CD4-positive, alpha-beta T cell treated with Interleukin-6 at 100 ng/mL for 8 hours (primary cell): ENCODE measurements around the gene LYZL6.
A peak's percentile ranks its signal among the peaks of the same experiment; 100 is the strongest.
"Not testable (repeated sequence)": the region's sequence is repeated elsewhere in the genome, so short reads cannot be mapped to it uniquely, and the experiment has no call there.

Experiments
- DNase-seq: peaks from one replicate; pipeline ENCODE4 v3.0.0-alpha.2; 2020; ENCODE audit warnings: mixed read lengths, low spot score

LYZL6 gene

GRCh38 chr17:35947156-35947585 lies 3.7 kb upstream of the LYZL6 start:
- peak; percentile 33 for DNase-seq

DNA sequence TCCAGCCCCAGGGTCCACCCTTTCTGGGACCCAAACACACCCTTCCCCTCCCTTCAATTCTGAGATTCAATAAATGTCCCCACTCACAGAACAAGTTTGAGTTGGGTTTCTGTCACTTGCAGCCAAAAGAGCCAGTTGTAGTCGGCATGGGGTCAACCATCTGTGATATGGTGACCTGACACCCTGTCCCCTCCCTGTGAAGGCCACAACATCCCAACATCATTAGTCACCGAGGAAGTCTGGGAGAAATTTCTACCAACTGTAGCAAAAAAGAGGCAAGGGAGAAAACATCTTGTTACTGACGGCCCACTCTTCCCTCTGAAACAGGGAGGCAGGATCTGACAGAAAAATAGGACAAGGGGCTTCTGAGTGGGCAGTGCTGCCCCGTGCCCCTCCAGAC lies 638 bp upstream of the LYZL6 start:
- DNase-seq = no peak

GRCh38 chr17:35942588-35943186 lies 826 bp downstream of the LYZL6 start:
- DNase-seq = no peak

- not testable (repeated sequence) for DNase-seq
Measured at GRCh38 chr17:35938492-35938891, 5.0 kb downstream of the LYZL6 start.

DNA sequence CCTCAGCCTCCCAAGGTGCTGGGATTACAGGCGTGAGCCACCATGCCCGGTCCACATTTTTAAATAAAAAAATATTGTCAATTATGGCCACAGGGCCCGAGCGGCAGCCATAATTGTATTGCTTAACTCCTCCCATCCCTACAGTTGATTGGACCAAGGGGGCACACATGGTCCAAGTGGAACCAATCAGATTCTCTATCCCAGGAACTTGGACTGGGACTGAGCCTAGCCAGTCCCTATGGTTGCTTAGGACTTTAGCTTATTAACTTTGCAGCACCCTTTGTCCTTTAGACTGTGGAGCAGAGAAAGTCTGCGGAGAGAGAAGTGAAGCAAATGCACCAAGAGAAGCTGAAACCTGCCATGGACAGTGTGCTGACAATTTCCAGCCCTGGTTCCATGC lies 7.5 kb downstream of the LYZL6 start:
- no peak for DNase-seq

GRCh38 chr17:35934760-35935159 lies 8.8 kb downstream of the LYZL6 start:
- DNase-seq = no peak

- DNase-seq = no peak
Measured at GRCh38 chr17:35932586-35932985, 10.9 kb downstream of the LYZL6 start.

DNA sequence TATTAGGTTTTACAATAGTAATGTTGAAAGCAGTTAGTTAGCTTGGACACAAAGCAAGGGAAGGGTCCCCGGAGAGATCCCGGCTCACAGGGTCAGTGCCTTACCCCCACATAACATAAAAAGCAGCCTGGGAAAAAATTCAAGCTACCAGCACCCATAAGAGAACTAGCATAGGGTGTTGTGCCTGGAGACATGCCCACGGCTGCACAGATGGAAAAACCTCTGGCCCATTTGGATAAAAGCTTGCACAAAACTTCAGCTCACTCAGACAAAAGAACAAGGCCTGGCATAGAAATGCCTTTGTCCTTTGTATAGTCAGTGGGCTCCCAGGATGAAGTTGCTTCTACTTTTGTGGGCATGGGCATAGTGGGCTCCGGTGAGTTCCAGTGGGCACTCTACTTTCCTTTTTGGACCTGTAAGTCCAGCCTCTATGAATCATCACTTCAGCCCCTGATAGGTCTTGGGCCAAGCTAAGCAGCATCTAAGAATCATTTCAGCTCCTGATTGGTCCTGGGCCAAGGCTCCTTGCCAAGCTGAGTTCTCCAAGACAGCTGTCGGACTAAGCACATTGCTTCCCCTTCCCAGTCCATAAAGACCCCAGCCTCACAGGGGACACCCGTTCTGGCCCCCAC lies 11.6 kb downstream of the LYZL6 start:
- no peak for DNase-seq

DNA sequence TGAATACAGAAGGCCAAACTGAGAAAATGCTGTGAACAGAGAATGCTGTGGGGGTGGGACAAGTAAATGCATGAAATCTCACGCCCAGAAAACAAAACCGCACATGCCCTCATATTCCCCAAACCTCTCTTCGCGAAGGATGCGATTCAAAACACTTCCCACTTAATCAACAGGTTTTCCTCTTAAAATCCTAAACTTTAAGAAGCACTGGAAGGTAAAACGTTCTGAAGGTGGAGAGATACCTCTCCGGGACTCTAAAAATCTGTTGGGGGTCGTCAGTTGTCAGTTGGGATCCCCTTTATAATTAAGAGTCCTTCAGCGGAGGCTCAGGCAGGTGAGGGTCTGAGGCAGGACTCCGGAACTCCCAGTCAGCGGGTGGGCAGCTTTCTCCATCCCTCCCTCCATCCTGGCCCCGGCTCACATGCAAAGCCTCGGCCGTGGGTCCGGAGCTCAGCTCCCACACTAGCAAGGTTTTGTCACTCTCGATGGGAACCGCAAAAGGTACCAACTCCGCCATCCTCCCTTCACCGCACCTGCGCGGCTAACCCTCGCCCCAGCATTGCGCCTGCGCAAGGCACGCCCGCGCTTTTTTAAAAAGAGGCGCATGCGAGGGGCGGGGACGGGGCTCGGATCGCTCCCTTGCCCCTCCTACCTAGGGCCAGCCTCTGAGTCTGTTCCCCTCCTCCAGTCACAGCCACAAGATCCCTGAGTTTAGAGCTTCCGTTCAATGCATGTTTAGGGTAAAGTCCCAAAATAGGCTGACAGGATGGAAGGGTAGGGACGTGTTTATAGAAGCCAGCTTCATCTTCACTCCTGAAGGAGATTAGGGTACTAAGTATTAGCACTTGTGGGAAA lies 13.1 kb downstream of the LYZL6 start, which contains the start of gene RDM1:
RDM1 (minus strand) TSS at position 563 of the 855 bp plus-strand sequence; CDS start at position 517, 46 bp downstream.
- peak; percentile 69 for DNase-seq

DNA sequence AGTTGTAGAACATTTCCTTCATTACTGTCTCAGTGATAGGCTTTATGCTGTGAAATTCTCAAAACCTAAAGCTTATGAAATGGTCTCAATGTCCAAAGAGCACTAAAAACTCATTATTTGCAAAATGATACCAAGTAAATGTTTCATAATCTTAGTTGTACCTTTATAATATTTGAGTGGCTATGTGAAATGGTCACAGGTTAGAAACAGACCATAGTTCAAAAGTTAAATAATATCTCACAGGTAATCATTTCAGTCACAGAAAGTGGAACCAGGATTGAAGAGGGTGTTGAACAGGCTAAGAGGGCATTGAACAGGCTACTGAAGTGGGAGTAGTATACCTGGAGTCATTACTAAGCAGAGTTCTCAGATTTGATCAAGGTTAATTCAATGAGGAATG lies 15.8 kb downstream of the LYZL6 start:
- DNase-seq = no peak

DNA sequence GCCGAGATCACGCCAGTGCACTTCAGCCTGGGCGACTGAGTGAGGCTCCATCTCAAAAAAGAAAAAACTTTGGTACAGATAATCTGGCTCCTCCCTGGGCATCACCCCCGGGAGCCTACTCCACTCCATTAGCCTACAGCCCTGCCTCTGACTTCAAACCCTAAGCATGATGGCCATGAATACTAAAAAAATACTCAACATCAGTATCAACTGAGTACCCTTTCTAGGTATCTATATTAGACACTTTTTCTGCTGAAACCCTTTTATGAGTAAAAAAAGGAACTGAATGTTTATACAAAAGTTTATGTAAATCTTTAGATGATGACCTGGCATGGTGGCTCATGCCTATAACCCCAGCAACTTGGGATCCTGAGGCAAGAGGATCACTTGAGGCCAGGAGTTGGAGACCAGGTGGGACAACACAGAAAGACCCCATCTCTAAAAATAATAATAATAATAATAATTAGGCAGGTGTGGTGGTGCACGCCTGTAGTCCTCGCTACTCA lies 19.9 kb downstream of the LYZL6 start:
- no peak for DNase-seq

DNA sequence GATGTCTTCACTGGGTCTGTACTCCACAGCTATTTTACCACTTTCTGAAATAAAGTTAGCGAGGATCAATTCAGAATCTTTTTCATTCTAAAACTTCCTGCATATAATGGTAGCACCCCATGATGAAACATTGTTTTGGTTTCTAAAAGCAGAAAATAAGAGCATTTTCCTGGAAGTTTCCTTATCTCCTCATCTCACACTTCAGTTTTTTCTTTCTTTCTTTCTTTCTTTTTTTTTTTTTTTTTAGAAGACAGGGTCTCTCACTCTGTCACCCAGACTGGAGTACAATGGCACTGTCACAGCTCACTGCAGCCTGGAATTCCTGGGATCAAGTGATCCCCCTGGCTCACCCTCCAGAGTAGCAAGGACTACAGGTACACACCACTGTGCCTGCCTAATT lies 23.3 kb downstream of the LYZL6 start:
- DNase-seq = no peak

- DNase-seq = no peak
Measured at GRCh38 chr17:35918665-35919064, 24.8 kb downstream of the LYZL6 start.

- no peak for DNase-seq
Measured at GRCh38 chr17:35917519-35918213, 25.8 kb downstream of the LYZL6 start.

DNA sequence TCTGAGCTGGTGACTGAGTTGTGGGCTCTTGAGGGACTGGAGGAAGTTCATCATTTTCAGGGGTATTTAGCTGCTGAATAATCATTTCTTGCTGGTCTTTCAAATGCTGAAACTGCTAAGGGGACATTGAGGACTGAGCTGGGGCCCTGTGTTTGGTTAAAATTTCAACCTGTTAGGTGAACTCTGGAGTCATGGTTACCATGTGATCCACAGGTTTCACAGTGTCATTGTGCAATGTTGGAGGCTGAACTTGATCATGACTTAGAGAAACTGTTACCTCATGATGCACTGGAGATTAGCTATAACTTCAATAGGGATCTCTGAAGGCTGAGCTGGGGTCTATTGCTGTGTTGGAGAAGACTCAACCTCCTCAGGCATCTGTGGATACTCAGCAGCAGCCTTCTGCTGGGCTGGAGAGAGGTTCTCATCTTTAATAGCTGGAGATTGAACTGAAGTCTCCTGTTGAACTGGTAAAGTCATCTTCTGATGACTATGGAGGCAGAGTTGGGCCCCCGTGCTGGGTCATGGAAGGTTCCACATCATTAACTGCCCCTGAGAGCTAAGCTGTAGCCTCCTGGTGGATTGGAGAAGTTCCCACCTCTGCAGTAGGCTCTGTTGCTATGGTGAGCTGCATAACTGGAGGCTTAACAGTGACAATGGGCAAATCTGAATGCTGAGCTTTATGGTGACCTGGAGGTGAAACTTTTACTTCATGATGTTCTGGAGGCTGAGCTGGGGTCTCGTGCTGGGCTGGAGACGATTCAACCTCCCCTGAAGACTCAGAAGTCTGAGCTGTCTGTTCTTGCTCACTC lies 28.2 kb downstream of the LYZL6 start:
- no peak for DNase-seq

DNA sequence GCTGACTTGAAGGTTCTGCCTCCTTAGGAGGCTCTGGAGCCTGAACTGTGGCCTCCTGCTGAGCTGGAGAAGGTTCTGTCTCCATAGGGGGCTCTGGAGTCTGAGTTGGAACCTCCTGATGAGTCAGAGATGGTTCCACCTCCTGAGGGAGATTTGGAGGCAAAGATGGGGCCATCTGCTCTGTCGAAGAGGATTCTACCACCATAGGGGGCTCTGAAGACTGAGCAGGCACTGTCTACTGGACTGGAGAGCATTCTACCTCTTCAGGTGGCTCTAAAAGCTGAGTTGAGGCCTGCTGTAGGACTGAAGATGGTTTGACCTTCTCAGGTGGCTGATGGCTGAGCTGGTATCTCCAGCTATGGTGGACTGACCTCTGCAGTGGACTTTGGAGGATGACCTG lies 29.2 kb downstream of the LYZL6 start:
- DNase-seq = no peak

GRCh38 chr17:35913609-35914008 lies 29.9 kb downstream of the LYZL6 start:
- no peak for DNase-seq

- DNase-seq = no peak
Measured at GRCh38 chr17:35912942-35913341, 30.6 kb downstream of the LYZL6 start.

- DNase-seq = no peak
Measured at GRCh38 chr17:35912339-35912912, 31.1 kb downstream of the LYZL6 start.

DNA sequence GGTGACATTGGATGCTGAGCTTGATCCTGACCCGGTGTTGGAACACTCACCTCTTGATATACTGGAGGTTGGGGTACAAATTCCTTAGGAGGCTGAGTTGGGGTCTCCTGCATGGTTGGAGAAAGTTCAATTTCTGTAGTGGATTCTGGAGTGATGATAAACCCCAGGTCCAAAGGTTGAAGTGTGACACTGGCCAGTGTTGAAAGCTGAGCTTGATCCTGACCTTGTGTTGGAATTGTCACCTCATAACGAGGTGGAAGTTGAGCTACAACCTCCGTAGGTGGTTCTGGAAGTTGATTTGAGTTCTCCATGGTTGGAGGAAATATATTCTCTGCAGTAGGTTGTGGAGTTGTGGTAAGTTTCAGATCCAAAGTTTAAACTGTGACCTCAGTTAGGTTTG lies 34.1 kb downstream of the LYZL6 start:
- DNase-seq = no peak

DNA sequence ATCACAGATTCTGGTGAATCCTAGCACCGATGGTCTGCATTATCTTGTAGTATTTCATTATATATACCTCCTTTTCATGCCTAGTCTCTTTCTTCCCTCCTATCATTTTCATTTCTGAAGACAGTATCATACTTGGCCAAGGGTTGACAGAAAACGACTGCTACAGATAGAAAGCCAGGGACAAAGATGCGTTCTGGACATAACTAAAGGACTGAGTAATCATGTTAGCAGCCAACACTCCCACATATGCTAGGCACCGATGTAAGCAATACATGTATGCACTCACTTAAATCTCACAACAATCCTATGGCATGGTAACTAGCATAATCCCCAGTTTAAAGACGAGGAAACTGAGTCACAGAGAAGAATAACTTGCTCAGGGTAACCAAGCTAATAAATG lies 35.8 kb downstream of the LYZL6 start:
- DNase-seq = no peak
